Activated CD4-positive, alpha-beta T cell treated with anti-CD3 and anti-CD28 coated beads, Interleukin-2, amount 50 U/mL, for 48 hours (primary cell): Measurements from ENCODE around the gene VAPB.
"Not testable (repeated sequence)": the region's sequence is repeated elsewhere in the genome, so short reads cannot be mapped to it uniquely, and the experiment has no call there.

Source experiments
- DNase-seq, 2 experiments: peaks; one replicate each; pipeline ENCODE4 v3.0.0-alpha.2; 2020

Gene VAPB, protein sequence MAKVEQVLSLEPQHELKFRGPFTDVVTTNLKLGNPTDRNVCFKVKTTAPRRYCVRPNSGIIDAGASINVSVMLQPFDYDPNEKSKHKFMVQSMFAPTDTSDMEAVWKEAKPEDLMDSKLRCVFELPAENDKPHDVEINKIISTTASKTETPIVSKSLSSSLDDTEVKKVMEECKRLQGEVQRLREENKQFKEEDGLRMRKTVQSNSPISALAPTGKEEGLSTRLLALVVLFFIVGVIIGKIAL

DNA sequence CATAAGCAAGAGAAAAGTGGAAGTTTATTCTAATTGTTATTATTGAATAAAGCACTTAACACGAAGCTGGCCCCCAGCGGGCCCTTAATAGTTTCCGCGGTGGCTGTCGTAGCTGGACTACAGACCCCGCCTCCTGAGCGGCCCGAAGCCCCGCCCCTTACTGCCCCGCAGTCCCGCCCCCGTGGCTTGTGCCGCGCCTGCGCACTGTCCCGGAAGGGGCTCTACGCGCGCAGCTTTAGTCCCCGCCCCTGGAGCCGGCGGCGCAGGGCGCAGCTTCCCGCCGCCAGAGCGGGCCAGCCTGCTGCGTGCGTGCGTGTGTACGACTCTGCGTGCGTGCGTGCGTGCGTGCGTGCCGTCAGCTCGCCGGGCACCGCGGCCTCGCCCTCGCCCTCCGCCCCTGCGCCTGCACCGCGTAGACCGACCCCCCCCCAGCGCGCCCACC, at the start of gene VAPB:
Gene VAPB, plus strand, starts transcription at position 348 of the 442 bp plus-strand sequence. CDS start 231 bp downstream, outside the sequence.
- peak; percentile 92 to 94 for DNase-seq

DNA sequence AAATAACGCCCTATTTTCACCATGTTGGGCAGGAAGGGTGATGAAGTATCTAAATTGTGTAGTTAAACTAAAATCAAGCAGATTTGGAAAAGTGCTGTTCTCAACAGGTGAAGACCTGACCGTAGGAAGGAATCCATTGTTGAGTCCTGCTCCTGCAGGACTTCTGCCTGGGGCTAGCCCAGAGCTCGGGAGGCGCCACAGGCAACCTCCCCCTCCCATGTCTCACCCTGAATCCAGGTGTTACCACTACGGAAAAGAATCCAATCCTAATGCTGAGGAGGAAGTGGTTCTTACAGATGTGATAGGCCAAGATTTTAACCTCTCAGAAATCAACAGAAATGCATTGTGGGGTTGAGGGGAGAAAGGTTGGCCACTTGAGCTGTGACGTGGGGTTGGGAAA, 49.3 kb upstream of the VAPB start:
- no peak for DNase-seq

DNA sequence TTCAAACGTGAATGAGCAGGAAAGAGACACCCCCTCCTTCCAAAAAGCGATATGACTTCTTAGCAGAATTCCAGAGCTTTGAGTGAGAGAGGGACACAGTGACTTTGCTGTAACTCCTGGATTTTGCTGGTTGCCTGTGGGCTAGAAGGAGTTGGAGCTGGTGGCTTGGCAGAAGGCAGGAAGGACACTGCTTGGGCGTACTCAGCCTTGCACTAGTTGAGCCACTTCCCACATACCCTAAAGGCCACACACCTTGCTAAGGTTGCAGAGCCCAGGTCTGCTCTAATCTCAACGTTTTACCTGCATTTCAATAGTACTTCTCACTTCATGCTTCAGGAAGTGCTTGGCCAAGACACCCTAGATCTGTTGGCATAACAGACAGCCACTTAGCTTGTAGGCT, 48.9 kb upstream of the VAPB start:
- no peak for DNase-seq

DNA sequence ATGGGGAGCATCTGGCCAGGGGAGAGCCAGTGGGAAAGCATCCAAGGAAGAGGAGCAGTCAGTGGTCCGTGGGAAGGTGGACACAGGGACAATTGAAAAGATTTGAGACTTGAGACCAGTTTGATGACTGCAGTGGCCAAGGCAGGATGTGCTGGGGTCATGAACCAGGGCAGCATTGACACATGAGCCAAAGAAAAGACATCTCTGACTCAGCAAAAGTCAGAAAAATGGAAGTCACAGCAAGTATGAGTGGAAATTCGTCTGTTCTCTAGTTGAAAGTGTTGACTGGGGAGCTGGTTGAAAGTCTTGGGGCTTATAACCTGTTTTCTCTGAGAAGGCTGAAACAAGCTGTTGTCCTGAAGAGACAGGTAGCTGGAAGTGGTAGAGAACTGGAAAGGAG, 48.2 kb upstream of the VAPB start:
- DNase-seq, result no peak

DNA sequence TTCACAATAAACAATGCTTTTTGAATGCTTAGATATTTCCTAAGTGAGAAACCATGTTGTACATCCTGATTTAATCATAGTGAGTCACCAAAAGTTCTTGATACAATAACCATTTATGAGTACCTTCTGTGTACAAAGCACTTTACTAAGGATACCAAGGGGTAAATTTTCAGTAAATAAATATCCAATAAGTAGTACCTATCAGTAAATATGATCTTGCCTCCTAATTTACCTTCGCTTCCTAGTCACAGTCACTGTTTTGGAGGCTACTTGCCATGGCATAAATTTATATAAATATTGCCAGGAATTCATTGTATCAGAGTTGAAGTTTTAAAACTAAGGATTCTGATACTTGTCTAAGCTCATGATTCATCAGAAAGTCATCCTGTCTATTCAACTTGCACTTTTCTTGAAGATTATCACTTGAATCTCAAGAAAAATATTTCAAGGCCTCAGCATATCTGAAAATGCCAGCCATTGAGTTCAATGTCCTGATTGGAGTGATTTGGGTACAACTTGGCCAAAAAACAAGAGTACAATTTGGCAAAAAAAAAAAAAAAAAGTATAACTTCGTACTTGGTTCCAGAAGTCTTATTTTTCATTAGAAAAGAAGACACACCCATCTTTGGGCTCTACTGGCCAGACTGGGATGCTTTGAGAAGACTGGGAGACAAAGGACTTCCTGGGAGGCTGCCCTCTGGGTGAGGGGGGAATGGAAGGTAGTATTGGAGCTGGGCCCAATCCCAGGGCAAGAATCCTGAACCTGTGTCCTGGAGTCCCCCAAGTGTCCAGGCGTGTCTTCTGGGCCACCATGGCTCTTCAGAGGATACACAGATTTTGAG, 46.7 kb upstream of the VAPB start:
- DNase-seq, result no peak

DNA sequence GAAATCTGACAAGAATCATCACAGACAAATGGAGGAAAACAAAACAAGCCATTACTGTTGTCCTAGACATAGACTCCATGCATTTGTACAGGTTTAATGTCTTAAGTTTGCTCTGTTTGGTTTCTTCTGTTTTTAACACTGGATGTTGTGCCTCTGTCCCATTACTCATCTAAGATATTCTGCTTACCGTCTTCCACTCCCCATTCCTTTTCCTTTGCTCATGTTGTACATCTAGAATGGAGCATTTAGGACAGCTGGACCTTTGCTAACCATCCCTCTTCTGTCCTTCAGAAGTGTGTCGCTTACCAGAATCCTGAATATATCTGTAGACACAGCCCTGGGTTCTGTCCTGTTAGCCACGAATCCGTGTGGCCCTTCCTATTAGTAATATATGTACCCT, 44.3 kb upstream of the VAPB start:
- no peak for DNase-seq

DNA sequence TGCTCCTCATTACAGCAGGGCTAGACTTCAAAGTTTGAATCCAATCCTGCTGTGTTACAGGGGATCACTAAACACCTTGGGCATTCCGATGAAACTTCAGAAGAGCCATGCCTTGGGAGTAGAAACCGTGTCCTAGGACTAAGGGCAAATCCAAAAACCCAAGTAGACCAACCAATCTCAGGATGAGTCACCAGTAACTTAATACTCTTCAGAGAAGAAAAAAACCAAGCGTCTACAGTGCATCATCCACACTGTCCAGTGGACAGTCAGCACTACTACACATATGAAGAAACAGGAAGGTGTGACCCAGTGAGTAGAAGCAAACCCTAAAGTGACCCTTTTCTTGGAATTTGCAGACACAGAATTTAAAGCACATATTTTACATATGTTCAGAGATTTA, 39.5 kb upstream of the VAPB start:
- no peak for DNase-seq

DNA sequence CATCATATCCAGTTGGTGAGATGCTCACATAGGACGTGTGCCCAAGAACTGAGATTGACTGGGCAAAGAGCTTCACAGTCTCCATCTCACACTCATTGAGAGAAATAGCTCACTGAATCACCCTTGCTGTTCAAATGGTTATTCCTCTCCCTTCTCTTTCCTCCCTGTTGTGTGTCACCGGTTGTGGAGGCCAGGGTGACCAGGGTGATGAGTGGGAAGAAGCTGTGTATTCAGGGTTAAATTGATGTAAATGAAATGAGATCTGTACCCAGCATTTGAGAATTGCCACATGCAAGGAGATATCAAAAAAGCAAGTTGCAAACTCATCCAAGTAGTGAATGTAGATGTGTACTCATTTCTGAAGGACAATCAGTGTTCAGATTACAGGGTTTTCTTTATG, 36.6 kb upstream of the VAPB start:
- peak; percentile 18 to 38 for DNase-seq

DNA sequence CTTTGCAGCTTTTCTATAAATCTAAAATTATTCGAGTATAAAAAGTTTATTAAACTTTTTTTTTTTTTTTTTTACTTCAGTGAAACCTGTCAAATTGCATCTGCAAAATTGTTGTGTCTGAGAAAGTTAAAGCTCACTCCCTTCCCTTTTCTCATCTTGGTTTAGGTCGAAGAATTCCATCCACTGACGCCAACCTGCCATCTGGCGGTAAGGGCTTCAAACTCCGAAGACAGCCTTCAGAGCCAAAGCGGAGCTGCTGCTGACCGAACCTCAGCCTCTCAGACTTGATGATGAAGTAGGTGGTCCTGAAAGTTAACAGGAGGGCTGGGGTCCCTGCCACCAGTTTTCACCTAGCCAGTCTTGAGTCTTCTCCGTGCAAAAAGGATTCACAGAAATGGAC, 29.6 kb upstream of the VAPB start:
- DNase-seq, result no peak

DNA sequence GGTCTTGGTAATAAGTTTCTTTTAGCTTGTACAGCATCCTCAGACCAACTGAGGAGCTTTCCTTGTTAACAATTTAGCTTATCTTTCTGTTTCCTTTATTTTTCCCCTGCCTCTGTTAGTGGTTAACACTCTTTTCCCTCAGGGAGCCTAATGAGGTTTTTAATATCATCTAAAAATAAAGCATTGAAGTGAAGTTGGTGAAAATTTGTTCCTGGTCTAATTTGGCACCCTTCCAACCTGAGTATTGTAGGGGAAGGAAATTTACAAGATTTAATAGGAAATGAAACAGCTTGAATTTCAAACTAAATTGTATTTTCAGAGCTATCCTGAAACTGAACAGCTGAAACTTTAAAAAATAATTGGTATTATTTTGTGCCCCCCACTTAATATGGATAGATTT, 28.1 kb upstream of the VAPB start:
- no peak for DNase-seq

DNA sequence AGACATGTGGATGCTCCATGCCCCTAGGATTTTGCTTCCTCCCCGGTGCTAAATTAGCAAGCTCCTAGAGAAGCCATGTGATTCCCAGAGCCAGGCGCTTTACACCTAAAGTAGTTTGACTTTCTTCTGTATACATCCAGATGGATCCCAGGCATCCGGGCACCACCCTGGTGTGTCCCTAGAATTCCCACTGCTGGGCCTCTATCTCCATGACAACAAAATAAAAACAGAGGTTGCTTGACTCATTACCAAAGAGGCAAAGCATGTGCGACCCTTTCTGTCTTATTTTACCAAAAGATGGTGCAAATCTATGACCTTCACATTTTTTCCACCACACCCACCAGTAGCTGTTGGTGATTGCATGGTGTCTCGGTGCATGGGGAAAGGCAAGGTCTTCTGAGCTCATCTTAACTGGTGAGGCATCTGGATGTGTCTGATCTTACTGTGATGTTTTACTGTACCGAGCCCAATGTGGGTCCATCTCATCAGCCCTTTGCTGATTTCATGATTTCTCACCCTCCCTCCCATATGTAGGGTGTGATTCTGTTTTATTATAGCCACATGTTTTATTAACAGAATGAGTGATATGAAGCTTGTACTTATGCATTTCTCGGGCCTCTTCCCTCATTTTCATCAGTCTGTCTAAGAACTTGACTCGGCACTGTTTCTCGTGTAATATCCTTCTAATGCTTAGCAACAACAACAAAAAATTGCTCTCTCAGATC, 27.4 kb upstream of the VAPB start:
- DNase-seq, result no peak

DNA sequence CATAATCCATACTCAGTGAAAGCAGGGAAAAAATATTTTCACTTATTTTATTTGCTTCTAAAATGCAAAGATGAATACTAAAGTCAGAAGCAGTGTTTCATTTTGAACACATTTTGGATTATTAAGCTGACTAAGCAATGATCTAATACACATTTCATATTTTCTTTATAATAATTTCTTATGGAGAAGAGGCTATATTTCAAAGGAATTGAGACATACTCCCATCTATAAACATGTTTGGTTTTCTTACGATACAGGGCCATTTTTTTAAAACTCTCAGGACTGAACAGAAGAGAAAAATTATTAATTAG, 26.9 kb upstream of the VAPB start:
- DNase-seq, result no peak

DNA sequence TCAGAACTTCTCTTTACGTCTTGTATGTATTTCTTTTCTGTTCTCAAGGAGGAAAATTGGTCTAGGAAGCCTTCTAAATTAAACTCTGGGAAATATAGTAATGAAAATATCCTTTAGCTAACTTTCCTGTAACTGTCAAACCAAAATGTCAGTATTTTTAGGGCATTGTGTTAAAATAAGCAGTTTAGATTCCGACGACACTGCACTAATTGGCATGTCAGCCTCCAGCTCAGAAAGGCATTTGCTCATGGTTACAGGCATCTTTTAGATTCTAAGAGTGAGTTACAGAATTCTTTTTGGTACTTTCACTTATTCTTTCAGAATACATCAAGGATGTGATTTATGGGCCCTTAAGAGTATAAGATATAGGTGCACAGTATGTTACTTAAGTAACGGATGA, 26.1 kb upstream of the VAPB start:
- no peak for DNase-seq

DNA sequence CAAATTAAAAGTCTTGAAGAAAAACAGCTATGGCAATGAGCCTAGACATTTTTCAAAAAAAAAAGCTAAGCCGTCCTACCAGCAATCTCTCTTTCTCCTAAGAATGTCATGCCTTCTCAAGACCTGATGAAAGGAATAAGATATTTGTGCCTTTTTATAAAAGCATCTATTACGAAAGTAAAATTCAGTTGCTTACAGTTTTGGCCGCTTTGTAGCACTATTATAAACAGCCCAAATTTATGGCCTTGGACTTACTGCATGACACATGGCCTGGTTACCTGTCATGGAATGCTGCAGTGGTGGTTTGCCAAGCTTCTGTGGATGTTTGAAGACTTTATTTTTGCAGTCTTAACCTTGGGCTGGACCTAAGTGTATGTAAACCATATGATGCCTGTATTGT, 22.2 kb upstream of the VAPB start:
- no peak for DNase-seq

DNA sequence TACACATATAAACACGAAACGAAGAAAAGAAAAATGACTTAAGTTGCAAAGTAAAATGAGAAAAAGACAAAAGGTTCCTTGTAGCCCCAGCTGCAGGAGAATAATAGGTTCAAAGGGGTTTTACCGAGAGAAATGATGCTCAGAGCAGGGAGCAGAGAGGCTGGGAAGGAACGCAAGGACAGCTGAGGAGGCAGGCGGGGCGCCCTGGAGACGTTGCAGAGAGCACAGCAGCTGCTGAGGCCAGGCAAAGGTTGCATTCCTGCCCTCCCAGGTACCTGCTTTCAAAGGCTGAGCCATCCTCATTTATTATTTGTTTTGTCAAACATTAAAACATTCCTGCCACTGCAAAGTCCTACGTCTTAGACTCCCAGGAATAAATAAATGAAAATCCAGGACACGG, 16.2 kb upstream of the VAPB start:
- no peak for DNase-seq

DNA sequence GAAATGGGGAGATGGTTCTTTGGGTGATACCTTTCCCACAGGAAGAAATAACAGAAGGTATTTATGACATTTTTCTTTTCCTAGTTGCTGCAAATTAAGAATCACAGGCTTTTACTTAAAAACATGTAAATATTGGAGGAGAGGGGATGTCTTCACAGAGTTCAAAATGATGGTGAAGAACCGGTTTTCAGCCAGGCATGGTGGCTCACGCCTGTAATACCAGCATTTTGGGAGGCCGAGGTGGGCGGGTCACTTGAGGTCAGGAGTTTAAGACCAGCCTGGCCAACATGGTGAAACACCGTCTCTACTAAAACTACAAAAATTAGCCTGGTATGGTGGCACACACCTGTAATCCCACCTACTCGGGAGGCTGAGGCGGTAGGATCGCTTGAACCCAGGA, 15.7 kb upstream of the VAPB start:
- DNase-seq, result not testable (repeated sequence)

DNA sequence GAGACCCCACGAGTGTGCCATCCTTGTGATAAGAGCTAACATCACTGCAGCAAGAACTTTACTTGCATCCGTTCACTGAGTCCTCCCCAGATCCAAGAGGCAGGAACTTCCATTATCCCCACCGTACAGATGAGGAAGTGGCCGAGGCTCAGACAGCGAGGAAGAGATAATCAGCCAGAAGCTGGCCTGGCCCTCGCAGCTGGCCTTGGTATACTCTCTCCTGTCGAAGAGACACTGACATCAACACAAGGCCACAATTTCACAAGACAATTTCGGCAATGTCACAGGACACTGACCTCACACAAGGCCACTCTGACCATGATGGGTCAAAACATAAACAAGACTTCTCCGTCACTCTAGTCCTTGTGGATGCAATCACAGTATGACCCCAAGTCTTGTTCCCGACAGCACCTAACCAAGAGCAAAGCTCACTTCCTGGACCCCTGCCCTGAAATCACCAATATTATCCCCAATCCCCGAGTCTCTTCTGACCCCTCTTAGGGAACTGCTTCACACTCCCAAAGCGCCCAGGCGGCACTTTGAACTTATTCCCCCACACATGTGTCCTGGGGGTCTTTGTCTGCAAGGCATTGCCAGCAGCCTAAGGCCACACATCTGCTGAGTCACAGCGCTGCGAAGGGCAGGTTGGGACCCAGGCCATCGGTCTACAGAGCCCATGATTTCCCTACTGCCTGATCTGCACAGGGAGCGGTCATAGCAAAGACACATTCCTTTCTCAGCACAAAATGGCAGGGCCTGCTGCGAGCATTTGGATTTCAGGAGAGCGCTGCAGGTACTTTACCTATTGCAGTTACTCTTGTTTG, 14.8 kb upstream of the VAPB start:
- DNase-seq, result no peak

DNA sequence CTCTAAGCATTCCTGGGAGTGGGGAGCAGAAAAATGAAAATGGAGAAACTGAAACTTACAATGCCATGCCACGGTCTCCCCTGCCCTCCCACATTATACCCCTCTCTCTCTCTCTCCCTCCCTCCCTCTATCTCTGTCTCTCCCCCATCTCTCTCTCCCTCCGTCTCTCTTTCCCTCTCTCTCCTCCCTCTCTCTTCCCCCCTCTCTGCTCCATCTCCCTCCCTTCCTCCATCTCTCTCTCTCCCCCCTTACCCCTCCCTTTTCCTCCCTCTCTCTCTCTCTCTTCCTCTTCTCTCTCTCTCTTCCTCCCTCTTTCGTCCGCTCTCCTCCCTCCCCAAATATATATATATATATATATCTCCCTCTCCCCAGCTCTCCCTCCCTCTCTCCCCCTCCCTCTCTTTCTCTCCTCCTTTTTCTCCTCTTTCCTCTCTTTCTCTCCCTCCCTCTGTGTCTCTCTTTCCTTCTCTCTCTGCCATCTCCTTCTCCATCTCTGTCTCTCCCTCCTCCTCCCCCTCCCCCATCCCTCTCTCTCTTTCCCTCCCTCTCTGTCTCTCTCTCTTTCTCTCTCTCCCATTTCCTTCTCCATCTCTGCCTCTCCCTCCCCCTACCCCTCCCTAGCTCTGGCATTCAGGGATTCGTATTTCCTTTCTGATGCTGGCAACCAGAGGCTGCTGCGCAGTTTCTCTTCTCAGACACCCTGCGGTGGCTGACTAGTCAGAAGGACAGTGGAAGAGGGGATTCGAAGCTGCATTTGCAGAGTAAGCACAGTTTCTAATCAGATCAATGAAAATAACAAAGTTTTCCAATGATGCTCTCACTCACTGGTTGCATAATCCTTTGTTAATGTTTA, 13.9 kb upstream of the VAPB start:
- no peak for DNase-seq

DNA sequence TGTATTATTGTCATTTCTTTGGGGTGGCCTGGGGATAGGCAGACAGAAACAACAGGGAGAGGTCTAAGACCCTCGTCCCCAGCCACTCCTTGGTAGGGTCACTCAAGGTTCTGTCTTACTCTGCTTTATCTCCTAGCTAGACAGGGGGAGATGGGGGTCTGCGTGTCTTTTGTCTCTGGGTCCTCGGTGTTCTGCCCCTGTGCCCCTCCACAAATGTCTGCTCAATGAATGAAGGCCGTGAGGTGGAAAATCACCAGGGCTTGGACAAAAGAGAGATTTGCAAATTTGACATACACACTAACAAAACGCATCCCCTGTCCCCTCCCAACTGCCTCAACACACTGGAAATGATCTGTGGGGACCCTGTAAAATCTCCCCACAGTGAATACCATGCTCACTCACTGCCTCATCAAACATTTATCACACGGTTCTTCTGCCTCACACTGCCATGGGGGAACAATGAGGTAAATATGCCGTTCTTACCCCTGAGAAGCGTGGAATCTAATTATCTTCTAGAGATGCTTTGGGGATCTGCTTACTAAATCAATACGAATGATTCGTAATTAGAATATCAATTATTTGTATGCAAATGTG, 13.2 kb upstream of the VAPB start:
- no peak for DNase-seq

DNA sequence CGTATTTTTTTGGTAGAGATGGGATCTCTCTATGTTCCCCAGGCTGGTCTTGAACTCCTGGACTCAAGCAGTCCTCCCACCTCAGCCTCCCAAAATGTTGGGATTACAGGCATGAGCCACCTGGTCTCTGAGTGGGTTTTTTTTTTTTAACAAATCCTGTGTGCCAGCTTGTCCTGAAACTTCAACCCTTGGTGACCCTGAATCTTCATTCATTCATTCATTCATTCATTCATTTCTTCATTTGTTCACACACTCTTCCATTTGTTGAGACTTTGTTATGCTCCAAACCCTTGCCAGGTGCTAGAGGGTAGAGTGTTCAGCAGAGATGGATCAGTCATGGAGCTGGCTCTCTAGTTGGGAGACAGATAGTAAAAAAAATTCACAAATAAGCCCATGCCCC, 12.0 kb upstream of the VAPB start:
- no peak for DNase-seq

DNA sequence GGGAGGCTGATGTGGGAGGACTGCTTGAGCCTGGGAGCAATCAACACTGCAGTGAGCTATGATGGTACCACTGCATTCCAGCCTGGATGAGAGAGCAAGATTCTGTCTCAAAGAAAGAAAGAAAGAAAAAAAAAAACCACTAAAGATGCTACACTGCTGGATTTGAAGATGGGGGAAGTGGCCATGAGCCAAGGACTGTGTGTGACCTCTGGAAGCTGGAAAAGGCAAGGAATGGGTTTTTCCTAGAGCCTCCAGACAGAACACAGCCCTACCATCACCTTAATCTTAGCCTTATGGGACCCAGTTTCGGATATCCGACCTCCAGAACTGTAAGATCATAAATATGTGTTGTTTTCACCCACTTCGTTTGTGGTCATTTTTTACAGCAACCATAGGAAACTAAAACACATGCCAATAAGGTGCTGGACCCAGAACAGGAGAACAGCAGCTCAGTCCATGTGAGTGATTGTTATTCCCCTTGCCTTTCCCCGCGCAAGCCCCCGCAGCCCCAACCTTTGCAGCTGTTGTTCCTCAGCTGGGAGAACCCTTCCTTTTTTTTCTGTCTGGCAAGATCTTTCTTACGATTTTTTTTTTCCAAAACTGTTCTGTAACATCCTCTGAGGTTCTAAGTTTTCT, 11.1 kb upstream of the VAPB start:
- DNase-seq, result no peak
